ENCODE data around the gene KRTAP19-2.

KRTAP19-2 gene

DNA sequence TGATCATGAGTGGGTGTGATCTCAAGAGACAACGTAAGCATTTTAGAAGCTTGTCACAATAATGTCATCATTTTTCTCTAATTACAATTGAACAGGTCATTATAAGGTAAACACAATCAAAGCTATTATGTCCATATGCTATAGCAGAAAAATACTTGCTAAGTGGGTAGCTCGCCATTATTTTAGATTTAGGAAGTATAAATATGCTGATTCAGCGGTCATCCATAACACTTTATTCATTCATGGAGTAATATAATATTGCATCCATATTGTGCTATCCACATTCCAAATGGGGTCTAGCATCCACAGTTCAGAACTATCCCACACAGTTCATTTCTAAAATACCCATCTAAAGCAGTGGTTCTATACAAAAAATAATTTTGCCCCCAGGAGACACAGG lies 38.7 kb downstream of the KRTAP19-2 start:
- no peak for FAIRE-seq
- TF ChIP-seq, protein P1, sequence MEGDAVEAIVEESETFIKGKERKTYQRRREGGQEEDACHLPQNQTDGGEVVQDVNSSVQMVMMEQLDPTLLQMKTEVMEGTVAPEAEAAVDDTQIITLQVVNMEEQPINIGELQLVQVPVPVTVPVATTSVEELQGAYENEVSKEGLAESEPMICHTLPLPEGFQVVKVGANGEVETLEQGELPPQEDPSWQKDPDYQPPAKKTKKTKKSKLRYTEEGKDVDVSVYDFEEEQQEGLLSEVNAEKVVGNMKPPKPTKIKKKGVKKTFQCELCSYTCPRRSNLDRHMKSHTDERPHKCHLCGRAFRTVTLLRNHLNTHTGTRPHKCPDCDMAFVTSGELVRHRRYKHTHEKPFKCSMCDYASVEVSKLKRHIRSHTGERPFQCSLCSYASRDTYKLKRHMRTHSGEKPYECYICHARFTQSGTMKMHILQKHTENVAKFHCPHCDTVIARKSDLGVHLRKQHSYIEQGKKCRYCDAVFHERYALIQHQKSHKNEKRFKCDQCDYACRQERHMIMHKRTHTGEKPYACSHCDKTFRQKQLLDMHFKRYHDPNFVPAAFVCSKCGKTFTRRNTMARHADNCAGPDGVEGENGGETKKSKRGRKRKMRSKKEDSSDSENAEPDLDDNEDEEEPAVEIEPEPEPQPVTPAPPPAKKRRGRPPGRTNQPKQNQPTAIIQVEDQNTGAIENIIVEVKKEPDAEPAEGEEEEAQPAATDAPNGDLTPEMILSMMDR (IDR thresholded peaks at IDR 0.05; ENCODE audit: insufficient read depth, missing control alignments), result no peak

DNA sequence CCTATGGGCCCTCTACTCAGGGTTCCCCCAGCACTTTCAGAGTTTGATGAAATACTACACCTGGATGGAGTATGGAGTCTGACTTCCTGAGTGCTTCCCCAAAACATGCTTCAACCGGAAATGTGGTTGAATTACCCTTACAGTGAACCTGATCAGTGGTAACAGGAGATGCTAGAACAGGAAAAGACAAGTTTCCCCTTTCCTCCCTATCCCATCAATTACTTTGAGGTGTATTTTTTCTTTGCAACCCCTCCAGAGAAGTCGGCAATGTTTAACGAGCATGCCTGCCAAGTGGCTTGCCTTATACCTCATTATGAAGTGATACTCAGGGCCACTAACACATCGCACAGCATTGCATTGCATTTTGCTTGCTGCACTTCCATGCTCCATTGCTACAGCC lies 40.2 kb downstream of the KRTAP19-2 start:
- TF ChIP-seq, protein P1 (IDR thresholded peaks at IDR 0.05; ENCODE audit: insufficient read depth, missing control alignments), result no peak
- DNase-seq (ENCODE audit: insufficient read length, low spot score) (no peak), FAIRE-seq (no peak)

More for the DNA sequence above, 38.7 kb downstream of the KRTAP19-2 start:
- DNase-seq (ENCODE audit: insufficient read length, low spot score), result no peak

DNA sequence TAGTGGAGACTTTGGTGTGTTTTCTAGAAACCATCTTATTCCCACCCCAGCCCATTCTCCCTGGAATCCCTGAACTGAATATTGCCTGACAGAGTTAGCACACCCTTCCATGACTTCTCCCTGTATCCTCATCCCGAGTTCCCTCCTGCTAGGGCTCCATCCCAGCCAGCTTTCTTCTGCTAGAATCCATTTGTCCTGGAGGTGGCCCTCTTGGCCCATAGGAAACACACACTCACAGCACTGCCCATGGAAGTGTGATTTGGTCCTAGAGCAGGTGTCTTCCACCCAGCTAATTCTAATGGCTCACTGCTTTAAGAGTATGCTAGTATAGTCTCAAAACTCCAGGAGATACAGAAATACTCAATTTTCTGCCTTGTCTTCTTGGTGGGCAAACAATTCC lies 43.0 kb downstream of the KRTAP19-2 start:
- FAIRE-seq (no peak), DNase-seq (ENCODE audit: insufficient read length, low spot score) (no peak)
- TF ChIP-seq, protein P1 (IDR thresholded peaks at IDR 0.05; ENCODE audit: insufficient read depth, missing control alignments), result no peak

DNA sequence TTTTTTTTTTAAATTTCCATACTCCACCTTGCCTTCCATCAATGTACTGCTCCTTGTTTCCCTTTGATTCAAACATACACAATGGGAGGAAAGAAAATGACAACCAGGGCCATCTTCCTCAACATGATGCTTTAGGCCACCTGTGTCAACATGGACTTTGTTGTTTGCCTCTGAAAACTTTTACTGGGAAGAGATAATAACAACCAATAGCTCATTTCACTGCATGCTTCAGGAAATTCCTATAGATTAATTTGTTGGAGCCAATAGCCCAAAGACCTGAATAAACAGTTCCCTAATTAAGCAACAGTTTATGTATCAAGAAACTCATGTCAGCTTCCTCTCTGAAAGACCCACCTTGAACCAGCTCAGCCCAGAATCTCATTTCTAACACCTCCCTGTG lies 44.0 kb downstream of the KRTAP19-2 start:
- FAIRE-seq, result no peak
- TF ChIP-seq, protein P1 (IDR thresholded peaks at IDR 0.05; ENCODE audit: insufficient read depth, missing control alignments), result no peak
- DNase-seq (ENCODE audit: insufficient read length, low spot score), result no peak

DNA sequence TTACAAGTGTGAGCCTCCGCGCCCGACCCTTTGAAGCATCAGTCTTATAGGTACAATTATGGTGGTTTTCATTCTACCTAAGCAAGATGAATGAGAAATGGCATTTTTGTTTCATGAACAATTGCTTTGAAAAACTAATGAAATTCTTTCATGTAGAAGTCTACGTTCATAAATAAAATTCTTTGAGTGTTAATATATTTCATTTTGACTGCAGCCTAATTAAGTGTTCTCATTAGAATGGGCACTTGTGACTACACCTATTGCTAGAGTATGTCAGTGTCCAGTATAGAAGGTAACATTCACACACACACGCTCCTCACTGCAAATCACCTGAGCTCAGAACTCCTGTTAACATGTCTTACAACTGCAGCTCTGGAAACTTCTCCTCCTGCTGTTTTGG lies 47.3 kb downstream of the KRTAP19-2 start, which contains the start of gene KRTAP15-1:
Gene KRTAP15-1, plus strand, starts transcription at position 301 of the 400 bp plus-strand sequence. Its CDS starts 53 bp downstream, at position 354.
- FAIRE-seq (no peak), DNase-seq (ENCODE audit: insufficient read length, low spot score) (no peak)
- TF ChIP-seq, protein P1 (IDR thresholded peaks at IDR 0.05; ENCODE audit: insufficient read depth, missing control alignments), result no peak

Measured in D721Med (cell line).